HepG2 (cell line): ENCODE measurements around the gene PIGX. TPM values are rescaled to one million over a fixed set of nuclear protein-coding genes. Genes with fewer than 3 reads are reported as not detected.

ENCODE experiments used
- ATAC-seq: fragments of 200-7000 bp; cut with Tn5 transposase; 3 replicates; pipeline ENCODE4 v1.9.1; 2020; ENCODE audit warnings: mild to moderate bottlenecking, moderate library complexity
- BruUV-seq: library from RNA; stranded (reverse); fragments of 400-500 nt; replicated peaks from 2 replicates; lab custom pipeline; 2021; lab: Mats Ljungman, UMichigan
- CTCF ChIA-PET: fragments of 300-600 bp; formaldehyde crosslinking; extraction: SDS; loops from one replicate; lab custom pipeline; 2021; ENCODE audit warnings: low total read pairs, inconsistent platforms, low intra/inter-chr PET ratio; lab: Yijun Ruan, JAX
- POLR2A ChIA-PET: fragments of 350-600 bp; sonication (Branson Sonifier 250); formaldehyde crosslinking; loops from one replicate; lab custom pipeline; 2020; ENCODE audit warnings: antibody characterized with exemption, inconsistent platforms; lab: Yijun Ruan, JAX
- DNase-seq: peaks from one replicate; pipeline ENCODE4 v3.0.0-alpha.2; 2015; ENCODE audit warnings: low spot score
- FAIRE-seq: peaks from 3 replicates; lab custom pipeline; 2011; peaks lifted over from hg19 to GRCh38; lab: Jason Lieb, UNC
- H2AFZ ChIP-seq: one replicate; pipeline ENCODE4 v1.6.1; 2011; ENCODE audit warnings: low read length, inconsistent platforms
- H3K27ac ChIP-seq: fragments of 300-600 bp; 3 replicates; pipeline ENCODE4 v1.8.0; 2011; ENCODE audit warnings: mixed run types, mild to moderate bottlenecking, mixed read lengths, low read length, inconsistent platforms; ENCODE audit not compliant: insufficient read depth; ENCODE audit errors: extremely low read length
- H3K27me3 ChIP-seq, 2 experiments: fragments of 200-600 bp in 1 of 2; 2 replicates in 1 of 2; 3 replicates in 1 of 2; pipeline versions ENCODE4 v1.6.0 to v1.8.0; 2011; ENCODE audit warnings: low read length in 2 of 2, mild to moderate bottlenecking in 2 of 2, moderate library complexity in 2 of 2, inconsistent platforms in 1 of 2; ENCODE audit not compliant: insufficient read depth in 2 of 2, control insufficient read depth in 1 of 2
- H3K36me3 ChIP-seq, 2 experiments: fragments of 200-600 bp in 1 of 2; replicated peaks in 1 of 2; 2 replicates in 1 of 2; 3 replicates in 1 of 2; pipeline versions ENCODE4 v1.5.1 to v1.8.0; 2011; ENCODE audit warnings: low read length in 2 of 2, inconsistent platforms in 1 of 2; ENCODE audit not compliant: insufficient read depth in 2 of 2, control insufficient read depth in 1 of 2
- H3K4me1 ChIP-seq: 2 replicates; pipeline ENCODE4 v1.5.1; 2012; ENCODE audit warnings: low read length, inconsistent platforms; ENCODE audit not compliant: insufficient read depth
- H3K4me2 ChIP-seq: 2 replicates; pipeline ENCODE4 v1.6.0; 2011; ENCODE audit warnings: low read depth, low read length, inconsistent platforms
- H3K4me3 ChIP-seq, 3 experiments: fragments of 200-600 bp in 1 of 3; sonication (generic), shearing (Covaris generic) in 1 of 3; replicated peaks in 1 of 3; 2 replicates each; pipeline ENCODE4 v1.5.1; 2011 to 2016; ENCODE audit warnings: low read length in 3 of 3, inconsistent platforms in 2 of 3, low read depth in 2 of 3, mild to moderate bottlenecking in 2 of 3, control low read depth in 1 of 3, mixed read lengths in 1 of 3; ENCODE audit not compliant: insufficient read depth in 1 of 3
- H3K79me2 ChIP-seq: one replicate; pipeline ENCODE4 v1.6.1; 2011; ENCODE audit warnings: low read length, inconsistent platforms; ENCODE audit not compliant: insufficient read depth
- H3K9ac ChIP-seq: 2 replicates; pipeline ENCODE4 v1.6.0; 2011; ENCODE audit warnings: mild to moderate bottlenecking, low read depth, low read length, inconsistent platforms; ENCODE audit not compliant: insufficient read depth
- H3K9me3 ChIP-seq: 2 replicates; pipeline ENCODE4 v1.5.1; 2012; ENCODE audit warnings: mild to moderate bottlenecking, low read length
- H4K20me1 ChIP-seq: 2 replicates; pipeline ENCODE4 v1.6.0; 2011; ENCODE audit warnings: inconsistent platforms, mild to moderate bottlenecking, low read length, moderate library complexity; ENCODE audit not compliant: insufficient read depth
- HOXA9 ChIP-seq: sonication (generic); formaldehyde crosslinking; IDR thresholded peaks from 2 replicates; pipeline ENCODE4 v1.8.1; 2022; ENCODE audit warnings: missing genetic modification reagents, mild to moderate bottlenecking, moderate library complexity, borderline replicate concordance
- SATB2 ChIP-seq: sonication (generic); formaldehyde crosslinking; IDR thresholded peaks from 2 replicates; pipeline ENCODE4 v1.5.0; 2020; ENCODE audit warnings: missing genetic modification reagents
- SYNCRIP ChIP-seq: fragments of 200-400 bp; formaldehyde crosslinking; IDR thresholded peaks from 2 replicates; pipeline ENCODE4 v1.6.1; 2018; ENCODE audit warnings: mild to moderate bottlenecking, low read depth, low read length; ENCODE audit not compliant: insufficient read depth
- TMF1 ChIP-seq: sonication (generic); formaldehyde crosslinking; IDR thresholded peaks from 2 replicates; pipeline ENCODE4 v1.8.1; 2022; ENCODE audit warnings: low read depth, missing genetic modification reagents
- YEATS4 ChIP-seq: sonication (generic); formaldehyde crosslinking; IDR thresholded peaks from 2 replicates; pipeline ENCODE4 v1.4.0; 2020; ENCODE audit warnings: missing genetic modification reagents, borderline replicate concordance
- WGBS: methylation state at CpG from one replicate; pipeline ENCODE4 v1.1.6; 2017; ENCODE audit warnings: low lambda C conversion rate; 5-methylcytosine and 5-hydroxymethylcytosine counted together
- in situ Hi-C: cut with HindIII; loops from 2 replicates; pipeline ENCODE4 v1.10.0; 2017; ENCODE audit warnings: low pct_unique_long_range_greater_than_20kb; ENCODE audit not compliant: extremely low pct_ligation_motif_present
- intact Hi-C: fragments of 100-400 bp; cut with micrococcal nuclease; formaldehyde crosslinking; loops from one replicate; pipeline ENCODE4 v1.10.0; 2022; ENCODE audit not compliant: unreplicated experiment
- polyA plus RNA-seq, 8 experiments: library from polyadenylated mRNA; depleted of rRNA in 3 of 8; stranded (reverse) in 7 of 8; unstranded in 1 of 8; fragments of >200 nt; fragmentation: Illumina TruSeq in 4 of 8; extraction: Trizol in 4 of 8; gene quantifications; 2 replicates each; pipeline versions ENCODE4 v1.2.1 to v1.2.3, GENCODE V29; 2011 to 2016; ENCODE audit warnings: low read depth in 4 of 8, missing spikeins in 1 of 8, mixed read lengths in 1 of 8; ENCODE audit not compliant: insufficient read depth in 1 of 8
- total RNA-seq, 5 experiments: library from RNA; depleted of rRNA; stranded (reverse); fragments of >200 nt; fragmentation: Illumina TruSeq; extraction: Trizol; gene quantifications; 2 replicates each; pipeline ENCODE4 v1.2.3, GENCODE V29; 2016; ENCODE audit warnings: low read depth in 1 of 5
- TF ChIP-seq, protein P1 (sequence below): sonication (generic); formaldehyde crosslinking; IDR thresholded peaks from 2 replicates; pipeline ENCODE4 v1.8.1; 2022; ENCODE audit warnings: low read depth, mild to moderate bottlenecking, missing genetic modification reagents
- TF ChIP-seq, protein P2 (sequence below): IDR thresholded peaks from 2 replicates; pipeline ENCODE4 v1.6.1; 2018; ENCODE audit warnings: missing genetic modification reagents, mild to moderate bottlenecking, missing compliant biosample characterization

Gene PIGX
- total and polyA plus RNA-seq, 2 of the 13 experiments (the other 11 are each of a cell fraction or from before 2014, with no cell fraction given) = 13.2 to 21.3 TPM

DNA sequence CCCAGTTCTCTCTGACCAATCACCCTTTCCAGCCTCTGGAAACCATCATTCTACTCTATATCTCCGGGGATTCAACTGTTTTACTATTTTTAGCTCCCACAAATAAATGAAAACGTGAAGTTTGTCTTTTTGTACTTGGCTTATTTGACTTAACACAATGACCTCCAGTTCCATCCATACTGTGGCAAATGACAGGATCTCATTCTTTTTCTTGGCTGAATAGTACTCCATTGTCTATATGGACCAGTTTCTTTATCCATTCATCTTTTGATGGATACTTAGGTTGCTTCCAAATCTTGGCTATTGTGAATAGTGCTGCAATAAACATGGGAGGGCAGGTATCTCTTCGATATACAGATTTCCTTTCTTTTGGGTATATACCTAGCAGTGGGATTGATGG is 38.5 kb upstream of the PIGX start:
- Histone ChIP-seq H3K27me3 (no peaks in the 10 kb centered on the region), H3K36me3 (no peaks in the 10 kb centered on the region), H3K4me2 (no peak overlapping the region), H3K79me2 (no peaks in the 10 kb centered on the region), H3K9ac (no peak overlapping the region), H2AFZ (no peak overlapping the region), H3K4me1 (peaks cover 13% of the 10 kb centered on the region; the same call in 1 of the 2 replicates), H3K27ac (no peak overlapping the region), H3K9me3 (no peaks in the 10 kb centered on the region), H4K20me1 (no peaks in the 10 kb centered on the region), H3K4me3 (no peak overlapping the region)
- DNase-seq = no peak
- intact Hi-C loops (loop anchor here (5.0 kb wide), 1 partner anchor 574 kb away; no protein-coding TSS in a partner anchor), in situ Hi-C loops (no loop called here)
- POLR2A ChIA-PET = no interaction called here
- 52% methylated on average over 3 of the region's 3 CpGs for WGBS
- TF ChIP-seq, protein P1, sequence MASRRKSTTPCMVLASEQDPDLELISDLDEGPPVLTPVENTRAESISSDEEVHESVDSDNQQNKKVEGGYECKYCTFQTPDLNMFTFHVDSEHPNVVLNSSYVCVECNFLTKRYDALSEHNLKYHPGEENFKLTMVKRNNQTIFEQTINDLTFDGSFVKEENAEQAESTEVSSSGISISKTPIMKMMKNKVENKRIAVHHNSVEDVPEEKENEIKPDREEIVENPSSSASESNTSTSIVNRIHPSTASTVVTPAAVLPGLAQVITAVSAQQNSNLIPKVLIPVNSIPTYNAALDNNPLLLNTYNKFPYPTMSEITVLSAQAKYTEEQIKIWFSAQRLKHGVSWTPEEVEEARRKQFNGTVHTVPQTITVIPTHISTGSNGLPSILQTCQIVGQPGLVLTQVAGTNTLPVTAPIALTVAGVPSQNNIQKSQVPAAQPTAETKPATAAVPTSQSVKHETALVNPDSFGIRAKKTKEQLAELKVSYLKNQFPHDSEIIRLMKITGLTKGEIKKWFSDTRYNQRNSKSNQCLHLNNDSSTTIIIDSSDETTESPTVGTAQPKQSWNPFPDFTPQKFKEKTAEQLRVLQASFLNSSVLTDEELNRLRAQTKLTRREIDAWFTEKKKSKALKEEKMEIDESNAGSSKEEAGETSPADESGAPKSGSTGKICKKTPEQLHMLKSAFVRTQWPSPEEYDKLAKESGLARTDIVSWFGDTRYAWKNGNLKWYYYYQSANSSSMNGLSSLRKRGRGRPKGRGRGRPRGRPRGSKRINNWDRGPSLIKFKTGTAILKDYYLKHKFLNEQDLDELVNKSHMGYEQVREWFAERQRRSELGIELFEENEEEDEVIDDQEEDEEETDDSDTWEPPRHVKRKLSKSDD (CRISPR knock-in tag) = no peak
- TF ChIP-seq SYNCRIP (no peak), HOXA9 (CRISPR knock-in tag) (no peak), TMF1 (no peak), YEATS4 (CRISPR knock-in tag) (no peak), SATB2 (CRISPR knock-in tag) (no peak)
- TF ChIP-seq, protein P2, sequence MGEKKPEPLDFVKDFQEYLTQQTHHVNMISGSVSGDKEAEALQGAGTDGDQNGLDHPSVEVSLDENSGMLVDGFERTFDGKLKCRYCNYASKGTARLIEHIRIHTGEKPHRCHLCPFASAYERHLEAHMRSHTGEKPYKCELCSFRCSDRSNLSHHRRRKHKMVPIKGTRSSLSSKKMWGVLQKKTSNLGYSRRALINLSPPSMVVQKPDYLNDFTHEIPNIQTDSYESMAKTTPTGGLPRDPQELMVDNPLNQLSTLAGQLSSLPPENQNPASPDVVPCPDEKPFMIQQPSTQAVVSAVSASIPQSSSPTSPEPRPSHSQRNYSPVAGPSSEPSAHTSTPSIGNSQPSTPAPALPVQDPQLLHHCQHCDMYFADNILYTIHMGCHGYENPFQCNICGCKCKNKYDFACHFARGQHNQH = no peak
- no peak for ATAC-seq
- CTCF ChIA-PET = no interaction called here
- no TSS peak for BruUV-seq
- no peak for FAIRE-seq
